B cell (primary cell): ENCODE measurements around the gene HMG20A. TPM values are rescaled to one million over a fixed set of nuclear protein-coding genes. Genes with fewer than 3 reads are reported as not detected.

Experiments used
- ATAC-seq: fragments of 200-7000 bp; cut with Tn5 transposase; one replicate; pipeline ENCODE4 v1.10.0; 2021; ENCODE audit warnings: low read depth, mild to moderate bottlenecking, moderate number of reproducible peaks, moderate library complexity
- CTCF ChIA-PET: fragments of 350-600 bp; sonication (Branson Sonifier 250); formaldehyde crosslinking; loops from one replicate; lab custom pipeline; 2021; ENCODE audit warnings: antibody characterized with exemption, inconsistent platforms; lab: Charles Lee
- POLR2A ChIA-PET: fragments of 350-600 bp; sonication (Branson Sonifier 250); formaldehyde crosslinking; loops from one replicate; lab custom pipeline; 2021; ENCODE audit warnings: antibody characterized with exemption; lab: Charles Lee
- DNase-seq: peaks from one replicate; pipeline ENCODE4 v3.0.0; 2013
- H2AFZ ChIP-seq: 2 replicates; pipeline ENCODE4 v1.6.1; 2012; ENCODE audit warnings: mild to moderate bottlenecking, low read depth, low read length; ENCODE audit not compliant: insufficient read depth, poor library complexity, severe bottlenecking
- H3K27ac ChIP-seq, 2 donors: 1 replicate in 1 of 2; 2 replicates in 1 of 2; pipeline ENCODE4 v1.5.1; 2012 to 2013; ENCODE audit warnings: low read length in 2 of 2, mild to moderate bottlenecking in 2 of 2, moderate library complexity in 1 of 2
- H3K27me3 ChIP-seq, 4 experiments: fragments of 200-600 bp in 1 of 4; sonication (generic) in 1 of 4; replicated peaks in 1 of 4; 1 replicate in 2 of 4; 2 replicates in 2 of 4; pipeline versions ENCODE4 v1.6.1 to v1.7.0; 2013 to 2016; ENCODE audit warnings: low read length in 3 of 4, mild to moderate bottlenecking in 2 of 4, mixed read lengths in 1 of 4, moderate library complexity in 1 of 4; ENCODE audit not compliant: insufficient read depth in 4 of 4, control insufficient read depth in 3 of 4; ENCODE audit errors: control extremely low read depth in 1 of 4
- H3K36me3 ChIP-seq, 2 experiments: replicated peaks in 1 of 2; 1 replicate in 1 of 2; 2 replicates in 1 of 2; pipeline versions ENCODE4 v1.6.1 to v1.7.1; 2013; ENCODE audit warnings: low read length in 1 of 2; ENCODE audit not compliant: insufficient read depth in 2 of 2, control insufficient read depth in 1 of 2; ENCODE audit errors: control extremely low read depth in 1 of 2, extremely low read depth in 1 of 2
- H3K4me1 ChIP-seq, 2 donors: fragments of 200-600 bp in 1 of 2; sonication (generic) in 1 of 2; 1 replicate in 1 of 2; 2 replicates in 1 of 2; pipeline versions ENCODE4 v1.5.1 to v1.6.1; 2013 to 2017; ENCODE audit warnings: low read length in 2 of 2; ENCODE audit not compliant: control insufficient read depth in 2 of 2, insufficient read depth in 2 of 2
- H3K4me2 ChIP-seq: replicated peaks from 2 replicates; pipeline ENCODE3; 2012; ENCODE audit warnings: mild to moderate bottlenecking, low read depth, low read length; ENCODE audit not compliant: poor library complexity, severe bottlenecking
- H3K4me3 ChIP-seq, 5 experiments: fragments of 200-600 bp in 1 of 5; sonication (generic) in 1 of 5; 1 replicate in 3 of 5; 2 replicates in 2 of 5; pipeline versions ENCODE4 v1.5.1 to v1.7.0; 2011 to 2016; ENCODE audit warnings: low read length in 4 of 5, mild to moderate bottlenecking in 4 of 5, low read depth in 2 of 5, control low read depth in 1 of 5, moderate library complexity in 1 of 5; ENCODE audit not compliant: insufficient read depth in 1 of 5; ENCODE audit errors: control extremely low read depth in 1 of 5, extremely low read depth in 1 of 5
- H3K79me2 ChIP-seq: fragments of 200-600 bp; sonication (generic); one replicate; pipeline ENCODE4 v1.6.0; 2016; ENCODE audit warnings: low read length; ENCODE audit not compliant: control insufficient read depth, insufficient read depth
- H3K9ac ChIP-seq: fragments of 200-600 bp; sonication (generic); 2 replicates; pipeline ENCODE4 v1.6.1; 2017; ENCODE audit warnings: mild to moderate bottlenecking, low read length, moderate library complexity
- H3K9me3 ChIP-seq, 3 donors: one replicate each; pipeline versions ENCODE4 v1.6.1 to v1.7.1; 2013; ENCODE audit warnings: low read length in 2 of 3; ENCODE audit not compliant: control insufficient read depth in 2 of 3, insufficient read depth in 1 of 3; ENCODE audit errors: control extremely low read depth in 1 of 3
- H4K20me1 ChIP-seq: 2 replicates; pipeline ENCODE4 v1.6.0; 2012; ENCODE audit warnings: mild to moderate bottlenecking, low read length; ENCODE audit not compliant: insufficient read depth, control insufficient read depth, poor library complexity, severe bottlenecking
- H3K27ac Mint-ChIP-seq: one replicate; pipeline ENCODE4 v1.8.0; 2021; ENCODE audit warnings: mixed read lengths
- H3K27me3 Mint-ChIP-seq: one replicate; pipeline ENCODE4 v1.8.0; 2021; ENCODE audit warnings: mixed read lengths
- H3K4me1 Mint-ChIP-seq: one replicate; pipeline ENCODE4 v1.8.0; 2021; ENCODE audit warnings: mixed read lengths
- H3K4me3 Mint-ChIP-seq: one replicate; pipeline ENCODE4 v1.8.0; 2021; ENCODE audit warnings: mixed read lengths
- H3K9me3 Mint-ChIP-seq: one replicate; pipeline ENCODE4 v1.8.0; 2022; ENCODE audit warnings: mixed read lengths; ENCODE audit not compliant: insufficient read depth
- CTCF ChIP-seq: fragments of 200-600 bp; IDR thresholded peaks from one replicate; pipeline ENCODE4 v1.8.0; 2022; ENCODE audit warnings: antibody characterized with exemption, mild to moderate bottlenecking
- EZH2 ChIP-seq: IDR thresholded peaks from 2 replicates; pipeline ENCODE4 v1.6.1; 2012; ENCODE audit warnings: borderline replicate concordance, low read depth, mild to moderate bottlenecking, moderate library complexity, low read length; ENCODE audit not compliant: insufficient read depth, poor library complexity, severe bottlenecking
- WGBS: methylation state at CpG from one replicate; pipeline ENCODE4 v1.1.5; 2013; ENCODE audit warnings: missing lambda C conversion rate; ENCODE audit not compliant: insufficient coverage; 5-methylcytosine and 5-hydroxymethylcytosine counted together
- intact Hi-C: fragments of 100-400 bp; cut with micrococcal nuclease; formaldehyde crosslinking; loops from one replicate; pipeline ENCODE4 v1.10.0; 2022
- polyA plus RNA-seq: library from polyadenylated mRNA; depleted of rRNA; stranded (reverse); fragments of >200 nt; gene quantifications from 2 replicates; pipeline ENCODE4 v1.2.3, GENCODE V29; 2012
- total RNA-seq, 2 donors: library from RNA; stranded (reverse); fragments of 120-200 nt in 1 of 2; gene quantifications; 1 replicate in 1 of 2; 2 replicates in 1 of 2; pipeline versions ENCODE4 v1.2.3 to v1.2.4, GENCODE V29; 2013 to 2022

Gene HMG20A
- total and polyA plus RNA-seq, 2 donors (not counting 1 experiment from before 2014, with no cell fraction given) = 26.1 to 63.5 TPM

- H3K27ac Mint-ChIP-seq = no peak overlapping the region
Observed at GRCh38 chr15:77499087-77499760, 78.5 kb downstream of the HMG20A start.

More at GRCh38 chr15:77499087-77499760, 78.5 kb downstream of the HMG20A start:
- Histone ChIP-seq H2AFZ (no peak overlapping the region), H3K4me1 (peaks cover 6 to 11% of the 10 kb centered on the region in 2 donors), H3K4me3 (no peak overlapping the region), H4K20me1 (no peaks in the 10 kb centered on the region), H3K27me3 (no peaks in the 10 kb centered on the region), H3K79me2 (no peaks in the 10 kb centered on the region), H3K4me2 (no peak overlapping the region), H3K36me3 (peaks cover 0 to under 1% of the 10 kb centered on the region in 2 experiments), H3K9me3 (no peaks in the 10 kb centered on the region), H3K9ac (no peak overlapping the region), H3K27ac (no peak overlapping the region)
- Mint-ChIP-seq H3K4me3 (no peak overlapping the region), H3K4me1 (peaks cover 15% of the 10 kb centered on the region), H3K27me3 (no peaks in the 10 kb centered on the region), H3K9me3 (no peaks in the 10 kb centered on the region)
- WGBS = 100% methylated on average over 4 of the region's 4 CpGs
- POLR2A ChIA-PET = no interaction called here
- DNase-seq = no peak
- CTCF ChIA-PET = interaction anchor here (0.6 to 10.4 kb wide), 14 partner anchors 9 to 557 kb away, joined by 3 to 208 read pairs (median 4); no protein-coding TSS in a partner anchor
- TF ChIP-seq EZH2 = no peak
- no peak for TF ChIP-seq CTCF
- intact Hi-C loops = loop anchor here (10.0 kb wide), 1 partner anchor 74 kb away; the partner anchor contains the start of genes HMG20A and PEAK1
- ATAC-seq = no peak
